SKM-1 (cell line): Measurements from ENCODE around the gene SLC39A8.
"Not testable (repeated sequence)": the region's sequence is repeated elsewhere in the genome, so short reads cannot be mapped to it uniquely, and the experiment has no call there.

ENCODE experiments used
- DNase-seq: peaks from one replicate; lab custom pipeline; 2025; ENCODE audit not compliant: unreplicated experiment; lab: John Stamatoyannopoulos, UW

Gene SLC39A8

DNA sequence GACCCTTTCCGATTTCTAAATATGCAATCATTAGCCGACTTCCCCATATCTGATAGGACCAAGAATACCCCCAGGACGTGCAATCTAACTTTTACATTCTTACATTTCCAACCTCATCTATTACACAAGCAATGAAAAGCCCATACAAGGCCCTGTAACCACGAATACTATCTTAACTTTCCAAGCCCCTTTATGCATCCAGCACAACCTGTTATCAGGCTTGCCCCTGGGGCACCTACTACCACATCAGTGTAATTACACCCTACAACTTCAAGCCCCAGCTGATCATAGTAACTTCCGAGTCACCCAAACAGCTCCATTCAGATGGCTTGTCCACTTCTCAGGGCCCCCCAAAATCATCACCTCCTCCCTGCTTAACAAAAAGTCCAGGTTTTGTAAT is 102.0 kb downstream of the SLC39A8 start:
- DNase-seq, result not testable (repeated sequence)

DNA sequence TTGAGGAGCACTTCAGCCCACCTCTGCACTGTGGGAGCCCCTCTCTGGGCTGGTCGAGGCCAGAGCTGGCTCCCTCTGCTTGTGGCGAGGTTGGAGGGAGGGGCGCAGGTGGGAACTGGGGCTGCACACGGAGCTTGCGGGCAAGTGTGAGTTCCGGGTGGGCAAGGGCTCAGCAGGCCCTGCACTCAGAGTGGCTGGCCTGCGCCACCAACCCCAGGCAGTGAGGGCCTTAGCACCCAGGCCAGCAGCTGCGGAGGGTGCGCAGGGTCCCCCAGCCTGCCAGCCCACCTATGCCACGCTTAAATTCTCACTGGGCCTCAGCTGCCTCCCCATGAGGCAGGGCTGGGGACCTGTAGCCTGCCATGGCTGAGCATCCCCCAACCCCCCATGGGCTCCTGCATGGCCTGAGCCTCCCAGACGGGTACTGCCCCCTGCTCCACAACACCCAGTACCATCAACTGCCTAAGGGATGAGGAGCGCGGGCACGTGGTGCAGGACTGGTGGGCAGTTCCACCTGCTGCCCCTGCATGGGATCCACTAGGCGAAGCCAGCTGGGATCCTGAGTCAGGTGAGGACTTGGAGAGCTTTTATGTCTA is 110.9 kb downstream of the SLC39A8 start:
- no peak for DNase-seq

DNA sequence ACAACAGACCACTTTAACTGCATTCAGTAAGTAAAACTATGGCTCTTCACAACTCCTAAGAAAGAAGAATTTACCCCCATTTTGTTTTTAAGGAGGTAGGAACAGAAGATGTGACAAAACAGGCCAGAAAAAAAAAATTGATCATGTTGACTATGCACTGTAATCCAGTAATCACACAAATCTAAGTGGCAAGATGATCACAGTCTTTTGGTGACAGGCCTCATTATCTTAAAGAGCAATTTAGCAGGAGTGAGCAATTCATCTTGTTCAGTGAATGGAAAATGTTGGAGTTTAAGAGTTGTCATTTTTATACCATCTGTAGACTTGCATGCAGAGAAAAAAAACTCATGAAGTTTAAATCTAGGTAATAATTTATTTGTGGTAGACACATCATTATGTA is 115.1 kb downstream of the SLC39A8 start:
- no peak for DNase-seq

DNA sequence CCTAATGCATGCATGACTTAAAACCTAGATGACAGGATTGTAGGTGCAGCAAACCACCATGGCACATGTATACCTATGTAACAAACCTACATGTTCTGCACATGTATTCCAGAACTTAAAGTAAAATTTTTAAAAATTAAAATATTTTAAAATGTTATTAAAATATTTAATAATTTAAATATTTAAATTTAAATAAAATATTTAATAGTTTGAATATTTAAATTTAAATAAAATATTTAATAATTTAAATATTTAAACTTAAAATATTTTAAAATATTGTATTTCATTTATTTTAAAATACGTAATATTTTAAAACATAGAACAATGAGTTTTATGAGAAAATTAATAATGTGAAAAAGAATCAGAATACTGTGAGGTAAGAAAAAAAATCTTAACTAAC is 117.9 kb downstream of the SLC39A8 start:
- DNase-seq, result no peak

GRCh38 chr4:102223461-102223860 is 121.8 kb downstream of the SLC39A8 start:
- no peak for DNase-seq

DNA sequence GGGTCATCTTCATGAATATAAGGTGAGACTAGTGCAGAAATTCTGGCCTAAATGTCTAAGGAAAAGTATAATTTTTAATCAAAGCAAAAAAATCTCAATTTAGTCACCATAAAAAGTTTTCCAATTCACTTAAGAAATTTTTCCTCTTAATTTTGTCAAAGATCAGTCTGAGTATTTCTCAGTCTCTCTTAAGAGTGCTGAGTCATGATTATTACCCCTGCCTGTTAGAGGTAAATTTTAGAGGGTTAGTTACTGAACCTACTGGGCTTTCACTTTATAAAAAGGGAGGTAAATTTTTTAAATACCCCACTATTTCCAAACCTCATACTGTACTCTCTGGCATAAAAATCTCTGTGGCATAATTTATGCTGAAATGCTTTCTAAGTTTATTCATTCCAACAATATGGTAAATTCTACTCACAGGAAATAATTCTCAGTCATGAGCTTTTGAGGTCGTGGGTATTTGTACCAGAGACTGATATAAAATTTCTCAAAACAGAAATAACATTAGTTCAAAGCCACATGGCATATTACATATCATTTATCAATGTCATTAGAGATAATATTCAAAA is 122.4 kb downstream of the SLC39A8 start:
- no peak for DNase-seq

- no peak for DNase-seq
These were observed 126.2 kb downstream of the SLC39A8 start for GRCh38 chr4:102219129-102219528.

GRCh38 chr4:102218656-102219055 is 126.6 kb downstream of the SLC39A8 start:
- DNase-seq, result no peak

- no peak for DNase-seq
These were observed 127.4 kb downstream of the SLC39A8 start for GRCh38 chr4:102217775-102218355.

GRCh38 chr4:102217345-102217744 is 127.9 kb downstream of the SLC39A8 start:
- DNase-seq, result no peak

GRCh38 chr4:102216666-102217065 is 128.6 kb downstream of the SLC39A8 start:
- DNase-seq, result no peak

- no peak for DNase-seq
These were observed 132.3 kb downstream of the SLC39A8 start for GRCh38 chr4:102213031-102213430.
